ENCODE results near the gene DACH1. TPM values are rescaled to one million over a fixed set of nuclear protein-coding genes. Genes with fewer than 3 reads are reported as not detected.

The DACH1 gene
- total RNA-seq, 2 experiments from 2014 or later: not detected

GRCh38 chr13:71853725-71854124, 13.3 kb downstream of the DACH1 start:
- POLR2A ChIA-PET: interaction anchor here (0.8 kb wide), 1 partner anchor 8 kb away, joined by 4 read pairs; no protein-coding TSS in a partner anchor
- Histone ChIP-seq H3K36me3 (ENCODE audit: insufficient read depth, low read length) (no peaks in the 10 kb centered on the region), H2AFZ (ENCODE audit: low read length) (no peak overlapping the region), H3K27ac (ENCODE audit: low read depth, low read length, poor library complexity, severe bottlenecking) (no peak overlapping the region), H3K4me1 (ENCODE audit: insufficient read depth, low read length, poor library complexity, severe bottlenecking) (no peaks in the 10 kb centered on the region), H3K4me2 (ENCODE audit: low read length) (no peak overlapping the region), H3K4me3 (ENCODE audit: low read depth, low read length, poor library complexity, severe bottlenecking) (no peak overlapping the region), H3K9me3 (ENCODE audit: low read length) (no peaks in the 10 kb centered on the region), H3K79me2 (ENCODE audit: insufficient read depth, low read depth, low read length) (no peaks in the 10 kb centered on the region), H3K9me2 (ENCODE audit: insufficient read depth, low read length) (no peaks in the 10 kb centered on the region), H4K20me1 (ENCODE audit: insufficient read depth, low read length) (no peaks in the 10 kb centered on the region)
- BruUV-seq (replicated peaks): no TSS peak
- CTCF ChIA-PET (ENCODE audit: unreplicated experiment): no interaction called here
- no peak for DNase-seq (ENCODE audit: low spot score)
- TF ChIP-seq EZH2phosphoT487 (IDR thresholded peaks at IDR 0.05; ENCODE audit: borderline replicate concordance, low read depth, low read length): no peak
- TF ChIP-seq CTCF (conservative IDR thresholded peaks at IDR 0.05; ENCODE audit: low read length): no peak
- intact Hi-C loops (cut with micrococcal nuclease; ENCODE audit: unreplicated experiment): no loop called here

- intact Hi-C loops (cut with micrococcal nuclease; ENCODE audit: unreplicated experiment): no loop called here
- Histone ChIP-seq H3K27ac (ENCODE audit: low read depth, low read length, poor library complexity, severe bottlenecking) (no peak overlapping the region), H3K4me2 (ENCODE audit: low read length) (no peak overlapping the region), H3K4me1 (ENCODE audit: insufficient read depth, low read length, poor library complexity, severe bottlenecking) (no peaks in the 10 kb centered on the region), H3K4me3 (ENCODE audit: low read depth, low read length, poor library complexity, severe bottlenecking) (no peak overlapping the region), H3K9me2 (ENCODE audit: insufficient read depth, low read length) (no peaks in the 10 kb centered on the region), H3K9me3 (ENCODE audit: low read length) (no peaks in the 10 kb centered on the region), H2AFZ (ENCODE audit: low read length) (no peak overlapping the region), H4K20me1 (ENCODE audit: insufficient read depth, low read length) (no peaks in the 10 kb centered on the region), H3K36me3 (ENCODE audit: insufficient read depth, low read length) (no peaks in the 10 kb centered on the region), H3K79me2 (ENCODE audit: insufficient read depth, low read depth, low read length) (no peaks in the 10 kb centered on the region)
- ChIA-PET CTCF (ENCODE audit: unreplicated experiment) (no interaction called here), POLR2A (no interaction called here)
- no TSS peak for BruUV-seq (replicated peaks)
- TF ChIP-seq CTCF (conservative IDR thresholded peaks at IDR 0.05; ENCODE audit: low read length) (no peak), EZH2phosphoT487 (IDR thresholded peaks at IDR 0.05; ENCODE audit: borderline replicate concordance, low read depth, low read length) (no peak)
- no peak for DNase-seq (ENCODE audit: low spot score)
Observed at GRCh38 chr13:71852736-71853135, 14.3 kb downstream of the DACH1 start.

GRCh38 chr13:71851498-71852409, 15.2 kb downstream of the DACH1 start:
- Histone ChIP-seq H4K20me1 (ENCODE audit: insufficient read depth, low read length) (no peaks in the 10 kb centered on the region), H3K36me3 (ENCODE audit: insufficient read depth, low read length) (no peaks in the 10 kb centered on the region), H2AFZ (ENCODE audit: low read length) (no peak overlapping the region), H3K4me1 (ENCODE audit: insufficient read depth, low read length, poor library complexity, severe bottlenecking) (no peaks in the 10 kb centered on the region), H3K79me2 (ENCODE audit: insufficient read depth, low read depth, low read length) (no peaks in the 10 kb centered on the region), H3K4me3 (ENCODE audit: low read depth, low read length, poor library complexity, severe bottlenecking) (no peak overlapping the region), H3K27ac (ENCODE audit: low read depth, low read length, poor library complexity, severe bottlenecking) (no peak overlapping the region), H3K4me2 (ENCODE audit: low read length) (no peak overlapping the region), H3K9me2 (ENCODE audit: insufficient read depth, low read length) (no peaks in the 10 kb centered on the region), H3K9me3 (ENCODE audit: low read length) (no peaks in the 10 kb centered on the region)
- CTCF ChIA-PET (ENCODE audit: unreplicated experiment): no interaction called here
- intact Hi-C loops (cut with micrococcal nuclease; ENCODE audit: unreplicated experiment): no loop called here
- TF ChIP-seq EZH2phosphoT487 (IDR thresholded peaks at IDR 0.05; ENCODE audit: borderline replicate concordance, low read depth, low read length): no peak
- no peak for TF ChIP-seq CTCF (conservative IDR thresholded peaks at IDR 0.05; ENCODE audit: low read length)
- POLR2A ChIA-PET: interaction anchor here (1.1 kb wide), 1 partner anchor 14 kb away, joined by 5 read pairs; no protein-coding TSS in a partner anchor
- no peak for DNase-seq (ENCODE audit: low spot score)
- BruUV-seq (replicated peaks): no TSS peak

Measured in OCI-LY7 (cell line).